Liver (tissue), 9 donors: ENCODE measurements around the gene CEMIP. TPM values are rescaled to one million over a fixed set of nuclear protein-coding genes. Genes with fewer than 3 reads are reported as not detected.

ENCODE experiments used
- DNase-seq: peaks from one replicate; pipeline ENCODE4 v3.0.0-alpha.2; 2017; ENCODE audit warnings: low spot score
- H3K27ac ChIP-seq, 2 donors: one replicate each; pipeline ENCODE4 v1.7.0; 2013; ENCODE audit warnings: inconsistent platforms in 2 of 2, low read length in 2 of 2, control low read depth in 1 of 2, low read depth in 1 of 2, mild to moderate bottlenecking in 1 of 2
- H3K27me3 ChIP-seq, 4 donors: one replicate each; pipeline versions ENCODE4 v1.6.1 to v1.7.0; 2013; ENCODE audit warnings: low read length in 3 of 4, inconsistent platforms in 1 of 4, mild to moderate bottlenecking in 1 of 4, moderate library complexity in 1 of 4; ENCODE audit not compliant: control insufficient read depth in 4 of 4, insufficient read depth in 4 of 4
- H3K36me3 ChIP-seq, 4 donors: one replicate each; pipeline versions ENCODE4 v1.6.1 to v1.7.0; 2013; ENCODE audit warnings: low read length in 3 of 4, mild to moderate bottlenecking in 3 of 4, low read depth in 1 of 4, moderate library complexity in 1 of 4; ENCODE audit not compliant: control insufficient read depth in 4 of 4, insufficient read depth in 3 of 4
- H3K4me1 ChIP-seq, 4 donors: one replicate each; pipeline versions ENCODE4 v1.6.1 to v1.7.0; 2013; ENCODE audit warnings: low read length in 3 of 4, mild to moderate bottlenecking in 3 of 4, moderate library complexity in 1 of 4; ENCODE audit not compliant: control insufficient read depth in 4 of 4, insufficient read depth in 4 of 4
- H3K4me3 ChIP-seq, 3 donors: one replicate each; pipeline versions ENCODE4 v1.6.1 to v1.7.0; 2013; ENCODE audit warnings: low read length in 3 of 3, control low read depth in 1 of 3, low read depth in 1 of 3, mild to moderate bottlenecking in 1 of 3
- H3K9ac ChIP-seq, 2 donors: one replicate each; pipeline ENCODE4 v1.7.0; 2013; ENCODE audit warnings: low read length in 2 of 2, mild to moderate bottlenecking in 2 of 2, moderate library complexity in 2 of 2, control low read depth in 1 of 2, low read depth in 1 of 2
- H3K9me3 ChIP-seq, 4 donors: one replicate each; pipeline versions ENCODE4 v1.6.1 to v1.7.0; 2013; ENCODE audit warnings: low read length in 3 of 4; ENCODE audit not compliant: control insufficient read depth in 4 of 4
- ATF3 ChIP-seq: IDR thresholded peaks from 2 replicates; pipeline ENCODE4 v1.6.1; 2016; ENCODE audit warnings: antibody characterized with exemption
- EGR1 ChIP-seq, 2 donors: IDR thresholded peaks; 2 replicates each; pipeline ENCODE4 v1.6.1; 2016 to 2018; ENCODE audit warnings: antibody characterized with exemption in 2 of 2, low read depth in 2 of 2
- FOXA1 ChIP-seq: IDR thresholded peaks from 2 replicates; pipeline ENCODE4 v1.6.1; 2016; ENCODE audit warnings: antibody characterized with exemption
- FOXA2 ChIP-seq: IDR thresholded peaks from 2 replicates; pipeline ENCODE4 v1.6.1; 2016; ENCODE audit warnings: antibody characterized with exemption
- GABPA ChIP-seq, 2 donors: IDR thresholded peaks in 1 of 2; conservative IDR thresholded peaks in 1 of 2; 2 replicates each; pipeline ENCODE4 v1.6.1; 2016; ENCODE audit warnings: antibody characterized with exemption in 2 of 2, mild to moderate bottlenecking in 1 of 2, moderate library complexity in 1 of 2
- HNF4A ChIP-seq, 2 donors: conservative IDR thresholded peaks; 2 replicates each; pipeline ENCODE4 v1.6.1; 2016; ENCODE audit warnings: antibody characterized with exemption in 2 of 2, mild to moderate bottlenecking in 2 of 2
- HNF4G ChIP-seq: IDR thresholded peaks from 2 replicates; pipeline ENCODE4 v1.6.1; 2016; ENCODE audit warnings: antibody characterized with exemption
- JUND ChIP-seq, 2 donors: IDR thresholded peaks; 2 replicates each; pipeline ENCODE4 v1.6.1; 2016; ENCODE audit warnings: antibody characterized with exemption in 2 of 2
- NR2F2 ChIP-seq: IDR thresholded peaks from 2 replicates; pipeline ENCODE4 v1.6.1; 2016; ENCODE audit warnings: antibody characterized with exemption
- RAD21 ChIP-seq, 2 donors: IDR thresholded peaks; 2 replicates each; pipeline ENCODE4 v1.6.1; 2016; ENCODE audit warnings: antibody characterized with exemption in 2 of 2, mild to moderate bottlenecking in 2 of 2
- RXRA ChIP-seq, 2 donors: IDR thresholded peaks; 2 replicates each; pipeline ENCODE4 v1.6.1; 2017 to 2018; ENCODE audit warnings: antibody characterized with exemption in 2 of 2, mild to moderate bottlenecking in 1 of 2
- SP1 ChIP-seq: IDR thresholded peaks from 2 replicates; pipeline ENCODE4 v1.6.1; 2018; ENCODE audit warnings: antibody characterized with exemption, mild to moderate bottlenecking
- TAF1 ChIP-seq: conservative IDR thresholded peaks from 2 replicates; pipeline ENCODE4 v1.6.1; 2016; ENCODE audit warnings: antibody characterized with exemption, mild to moderate bottlenecking
- YY1 ChIP-seq: IDR thresholded peaks from 2 replicates; pipeline ENCODE4 v1.6.1; 2016; ENCODE audit warnings: antibody characterized with exemption, mild to moderate bottlenecking
- WGBS: extraction: QIAGEN DNeasy Blood & Tissue Kit; methylation state at CpG from one replicate; pipeline ENCODE4 v1.1.7; 2013; 5-methylcytosine and 5-hydroxymethylcytosine counted together
- polyA plus RNA-seq, 2 donors: library from polyadenylated mRNA; stranded (reverse) in 1 of 2; unstranded in 1 of 2; fragments of 200-250 nt in 1 of 2; fragments of >200 nt in 1 of 2; fragmentation: Nextera tagmentation in 1 of 2; extraction: Ambion mirVana in 1 of 2; gene quantifications; one replicate each; pipeline versions ENCODE4 v1.2.1 to v1.2.3, GENCODE V29; 2013 to 2015
- total RNA-seq, 2 donors: library from RNA; depleted of rRNA; stranded (reverse); fragments of >200 nt; gene quantifications; one replicate each; pipeline ENCODE4 v1.2.3, GENCODE V29; 2014
- TF ChIP-seq, protein P1 (sequence below): fragments of 150-350 bp; IDR thresholded peaks from 2 replicates; pipeline ENCODE4 v1.5.1; 2017; ENCODE audit warnings: improper control_type of control experiment, low read depth, low read length; ENCODE audit not compliant: missing input control
- TF ChIP-seq, protein P2 (sequence below): IDR thresholded peaks from 2 replicates; pipeline ENCODE4 v1.6.1; 2016; ENCODE audit warnings: antibody characterized with exemption
- TF ChIP-seq, protein P3 (sequence below): IDR thresholded peaks from 2 replicates; pipeline ENCODE4 v1.6.1; 2016; ENCODE audit warnings: antibody characterized with exemption, mild to moderate bottlenecking
- TF ChIP-seq, protein P4 (sequence below): IDR thresholded peaks from 2 replicates; pipeline ENCODE4 v1.6.1; 2016; ENCODE audit warnings: antibody characterized with exemption
- donor health status: healthy.
- donor health status: healthy.
- donor health status: healthy.
- donor health status: healthy.
- donor health status: healthy.

CEMIP gene
- total and polyA plus RNA-seq, 4 donors: under 0.01 to 0.89 (median 0.21) TPM

DNA sequence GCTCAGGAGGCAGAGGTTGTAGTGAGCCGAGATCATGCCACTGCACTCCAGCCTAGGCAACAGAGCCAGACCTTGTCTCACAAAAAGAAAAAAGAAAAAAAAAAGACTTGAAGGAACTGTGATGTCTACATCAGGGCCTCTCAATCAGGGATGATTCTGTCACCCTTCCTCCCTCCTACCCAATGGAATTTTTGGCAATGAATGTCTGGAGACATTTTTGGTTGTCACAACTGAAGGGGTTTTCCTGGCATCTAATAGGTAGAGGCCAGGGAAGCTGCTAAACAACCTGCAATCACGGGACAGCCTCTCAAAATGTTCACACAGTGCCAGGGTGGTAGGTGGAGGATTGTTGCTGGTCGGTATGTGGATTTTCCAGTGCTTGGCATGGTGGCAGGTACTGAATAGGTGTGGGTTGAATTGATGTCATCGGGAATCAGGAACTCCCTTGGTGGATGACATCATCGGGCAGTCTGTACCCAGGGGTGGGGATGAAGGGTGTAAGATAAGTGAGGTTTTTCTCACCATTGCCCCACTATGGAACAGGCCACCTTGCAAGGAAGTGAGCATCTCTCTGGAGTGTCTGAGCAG lies 139.1 kb downstream of the CEMIP start:
- no peak for DNase-seq
- WGBS: 93% methylated on average over 5 of the region's 5 CpGs
- no peaks in the 10 kb centered on the region for H3K4me1 ChIP-seq

GRCh38 chr15:80920271-80920699 lies 141.1 kb downstream of the CEMIP start:
- H3K9me3 ChIP-seq: no peaks in the 10 kb centered on the region
- H3K9ac ChIP-seq: no peak overlapping the region
- no peaks in the 10 kb centered on the region for H3K36me3 ChIP-seq
- DNase-seq: no peak
- H3K27ac ChIP-seq: no peak overlapping the region
- H3K27me3 ChIP-seq: no peaks in the 10 kb centered on the region
- no peaks in the 10 kb centered on the region for H3K4me1 ChIP-seq
- H3K4me3 ChIP-seq: no peak overlapping the region
- 73% methylated on average over 5 of the region's 5 CpGs for WGBS
- TF ChIP-seq GABPA (IDR thresholded peaks at IDR 0.05 in 1 of 2, conservative IDR thresholded peaks at IDR 0.05 in 1 of 2) (no peak), HNF4G (no peak), RAD21 (IDR thresholded peaks at IDR 0.05) (no peak), JUND (IDR thresholded peaks at IDR 0.05) (no peak), ATF3 (no peak)

More for the DNA sequence above, 139.1 kb downstream of the CEMIP start:
- H3K27ac ChIP-seq: no peak overlapping the region
- no peaks in the 10 kb centered on the region for H3K36me3 ChIP-seq
- no peaks in the 10 kb centered on the region for H3K9me3 ChIP-seq
- no peak overlapping the region for H3K9ac ChIP-seq
- H3K27me3 ChIP-seq: no peaks in the 10 kb centered on the region
- no peak for TF ChIP-seq YY1
- no peak for TF ChIP-seq GABPA (IDR thresholded peaks at IDR 0.05 in 1 of 2, conservative IDR thresholded peaks at IDR 0.05 in 1 of 2)
- no peak for TF ChIP-seq FOXA1
- no peak for TF ChIP-seq RXRA (IDR thresholded peaks at IDR 0.05)
- no peak for TF ChIP-seq JUND (IDR thresholded peaks at IDR 0.05)
- no peak overlapping the region for H3K4me3 ChIP-seq

- no peaks in the 10 kb centered on the region for H3K27me3 ChIP-seq
- H3K9ac ChIP-seq: no peak overlapping the region
- no peak overlapping the region for H3K4me3 ChIP-seq
- TF ChIP-seq ATF3 (no peak), RXRA (IDR thresholded peaks at IDR 0.05) (no peak), RAD21 (IDR thresholded peaks at IDR 0.05) (no peak), YY1 (no peak), SP1 (no peak), EGR1 (IDR thresholded peaks at IDR 0.05; ENCODE audit: low read depth in 2 of 2) (no peak), GABPA (IDR thresholded peaks at IDR 0.05 in 1 of 2, conservative IDR thresholded peaks at IDR 0.05 in 1 of 2) (no peak), NR2F2 (no peak), FOXA1 (no peak), HNF4A (conservative IDR thresholded peaks at IDR 0.05) (no peak), HNF4G (no peak), FOXA2 (no peak), TAF1 (no peak), JUND (IDR thresholded peaks at IDR 0.05) (no peak)
- TF ChIP-seq, protein P1, sequence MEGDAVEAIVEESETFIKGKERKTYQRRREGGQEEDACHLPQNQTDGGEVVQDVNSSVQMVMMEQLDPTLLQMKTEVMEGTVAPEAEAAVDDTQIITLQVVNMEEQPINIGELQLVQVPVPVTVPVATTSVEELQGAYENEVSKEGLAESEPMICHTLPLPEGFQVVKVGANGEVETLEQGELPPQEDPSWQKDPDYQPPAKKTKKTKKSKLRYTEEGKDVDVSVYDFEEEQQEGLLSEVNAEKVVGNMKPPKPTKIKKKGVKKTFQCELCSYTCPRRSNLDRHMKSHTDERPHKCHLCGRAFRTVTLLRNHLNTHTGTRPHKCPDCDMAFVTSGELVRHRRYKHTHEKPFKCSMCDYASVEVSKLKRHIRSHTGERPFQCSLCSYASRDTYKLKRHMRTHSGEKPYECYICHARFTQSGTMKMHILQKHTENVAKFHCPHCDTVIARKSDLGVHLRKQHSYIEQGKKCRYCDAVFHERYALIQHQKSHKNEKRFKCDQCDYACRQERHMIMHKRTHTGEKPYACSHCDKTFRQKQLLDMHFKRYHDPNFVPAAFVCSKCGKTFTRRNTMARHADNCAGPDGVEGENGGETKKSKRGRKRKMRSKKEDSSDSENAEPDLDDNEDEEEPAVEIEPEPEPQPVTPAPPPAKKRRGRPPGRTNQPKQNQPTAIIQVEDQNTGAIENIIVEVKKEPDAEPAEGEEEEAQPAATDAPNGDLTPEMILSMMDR: no peak
- TF ChIP-seq, protein P2, sequence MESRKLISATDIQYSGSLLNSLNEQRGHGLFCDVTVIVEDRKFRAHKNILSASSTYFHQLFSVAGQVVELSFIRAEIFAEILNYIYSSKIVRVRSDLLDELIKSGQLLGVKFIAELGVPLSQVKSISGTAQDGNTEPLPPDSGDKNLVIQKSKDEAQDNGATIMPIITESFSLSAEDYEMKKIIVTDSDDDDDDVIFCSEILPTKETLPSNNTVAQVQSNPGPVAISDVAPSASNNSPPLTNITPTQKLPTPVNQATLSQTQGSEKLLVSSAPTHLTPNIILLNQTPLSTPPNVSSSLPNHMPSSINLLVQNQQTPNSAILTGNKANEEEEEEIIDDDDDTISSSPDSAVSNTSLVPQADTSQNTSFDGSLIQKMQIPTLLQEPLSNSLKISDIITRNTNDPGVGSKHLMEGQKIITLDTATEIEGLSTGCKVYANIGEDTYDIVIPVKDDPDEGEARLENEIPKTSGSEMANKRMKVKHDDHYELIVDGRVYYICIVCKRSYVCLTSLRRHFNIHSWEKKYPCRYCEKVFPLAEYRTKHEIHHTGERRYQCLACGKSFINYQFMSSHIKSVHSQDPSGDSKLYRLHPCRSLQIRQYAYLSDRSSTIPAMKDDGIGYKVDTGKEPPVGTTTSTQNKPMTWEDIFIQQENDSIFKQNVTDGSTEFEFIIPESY: no peak
- TF ChIP-seq, protein P3, sequence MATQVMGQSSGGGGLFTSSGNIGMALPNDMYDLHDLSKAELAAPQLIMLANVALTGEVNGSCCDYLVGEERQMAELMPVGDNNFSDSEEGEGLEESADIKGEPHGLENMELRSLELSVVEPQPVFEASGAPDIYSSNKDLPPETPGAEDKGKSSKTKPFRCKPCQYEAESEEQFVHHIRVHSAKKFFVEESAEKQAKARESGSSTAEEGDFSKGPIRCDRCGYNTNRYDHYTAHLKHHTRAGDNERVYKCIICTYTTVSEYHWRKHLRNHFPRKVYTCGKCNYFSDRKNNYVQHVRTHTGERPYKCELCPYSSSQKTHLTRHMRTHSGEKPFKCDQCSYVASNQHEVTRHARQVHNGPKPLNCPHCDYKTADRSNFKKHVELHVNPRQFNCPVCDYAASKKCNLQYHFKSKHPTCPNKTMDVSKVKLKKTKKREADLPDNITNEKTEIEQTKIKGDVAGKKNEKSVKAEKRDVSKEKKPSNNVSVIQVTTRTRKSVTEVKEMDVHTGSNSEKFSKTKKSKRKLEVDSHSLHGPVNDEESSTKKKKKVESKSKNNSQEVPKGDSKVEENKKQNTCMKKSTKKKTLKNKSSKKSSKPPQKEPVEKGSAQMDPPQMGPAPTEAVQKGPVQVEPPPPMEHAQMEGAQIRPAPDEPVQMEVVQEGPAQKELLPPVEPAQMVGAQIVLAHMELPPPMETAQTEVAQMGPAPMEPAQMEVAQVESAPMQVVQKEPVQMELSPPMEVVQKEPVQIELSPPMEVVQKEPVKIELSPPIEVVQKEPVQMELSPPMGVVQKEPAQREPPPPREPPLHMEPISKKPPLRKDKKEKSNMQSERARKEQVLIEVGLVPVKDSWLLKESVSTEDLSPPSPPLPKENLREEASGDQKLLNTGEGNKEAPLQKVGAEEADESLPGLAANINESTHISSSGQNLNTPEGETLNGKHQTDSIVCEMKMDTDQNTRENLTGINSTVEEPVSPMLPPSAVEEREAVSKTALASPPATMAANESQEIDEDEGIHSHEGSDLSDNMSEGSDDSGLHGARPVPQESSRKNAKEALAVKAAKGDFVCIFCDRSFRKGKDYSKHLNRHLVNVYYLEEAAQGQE: no peak
- TF ChIP-seq, protein P4, sequence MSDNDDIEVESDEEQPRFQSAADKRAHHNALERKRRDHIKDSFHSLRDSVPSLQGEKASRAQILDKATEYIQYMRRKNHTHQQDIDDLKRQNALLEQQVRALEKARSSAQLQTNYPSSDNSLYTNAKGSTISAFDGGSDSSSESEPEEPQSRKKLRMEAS: no peak
- H3K4me1 ChIP-seq: no peaks in the 10 kb centered on the region
- H3K36me3 ChIP-seq: no peaks in the 10 kb centered on the region
- H3K27ac ChIP-seq: no peak overlapping the region
- H3K9me3 ChIP-seq: no peaks in the 10 kb centered on the region
- WGBS: 95% methylated on average over 20 of the region's 20 CpGs
- DNase-seq: no peak
These were observed 142.7 kb downstream of the CEMIP start for GRCh38 chr15:80921736-80922410.
